Stimulated activated CD8-positive, alpha-beta memory T cell treated with anti-CD3 and anti-CD28 coated beads, Interleukin-15, amount 100 ng/mL, for 48 hours (primary cell): ENCODE measurements around the gene SNF8.
"Not testable (repeated sequence)": the region's sequence is repeated elsewhere in the genome, so short reads cannot be mapped to it uniquely, and the experiment has no call there.

Experiments used
- DNase-seq, 2 donors: peaks; one replicate each; pipeline ENCODE4 v3.0.0-alpha.2; 2020; ENCODE audit warnings: low read depth in 2 of 2

The SNF8 gene

GRCh38 chr17:48944515-48945260, at the start of gene SNF8:
TSS of gene SNF8 (minus strand) at chr17:48944842. CDS start at chr17:48944734, 108 bp downstream.
- peak; percentile 89 to 90 for DNase-seq

GRCh38 chr17:48993951-48994350, 49.3 kb upstream of the SNF8 start:
- DNase-seq, result no peak

DNA sequence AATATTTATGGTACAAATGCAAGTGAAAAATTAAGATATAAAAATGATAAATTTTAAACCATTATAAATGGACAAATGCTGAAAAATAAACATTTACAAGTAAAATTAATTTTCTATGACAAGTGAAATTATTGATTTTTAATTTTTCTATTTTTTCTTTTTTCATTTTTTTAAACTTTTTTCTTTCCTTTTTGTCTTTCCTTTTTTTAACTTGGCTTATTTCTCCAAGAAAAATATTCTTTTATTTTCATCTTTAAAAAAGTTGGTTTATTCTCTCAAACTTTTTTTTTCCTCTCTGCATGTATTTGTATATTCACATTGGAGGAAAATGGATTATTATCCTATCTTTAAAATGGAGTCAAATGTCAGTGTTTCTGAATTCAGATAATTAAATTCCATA, 48.7 kb upstream of the SNF8 start:
- no peak for DNase-seq

GRCh38 chr17:48992444-48992843, 47.8 kb upstream of the SNF8 start:
- no peak for DNase-seq

DNA sequence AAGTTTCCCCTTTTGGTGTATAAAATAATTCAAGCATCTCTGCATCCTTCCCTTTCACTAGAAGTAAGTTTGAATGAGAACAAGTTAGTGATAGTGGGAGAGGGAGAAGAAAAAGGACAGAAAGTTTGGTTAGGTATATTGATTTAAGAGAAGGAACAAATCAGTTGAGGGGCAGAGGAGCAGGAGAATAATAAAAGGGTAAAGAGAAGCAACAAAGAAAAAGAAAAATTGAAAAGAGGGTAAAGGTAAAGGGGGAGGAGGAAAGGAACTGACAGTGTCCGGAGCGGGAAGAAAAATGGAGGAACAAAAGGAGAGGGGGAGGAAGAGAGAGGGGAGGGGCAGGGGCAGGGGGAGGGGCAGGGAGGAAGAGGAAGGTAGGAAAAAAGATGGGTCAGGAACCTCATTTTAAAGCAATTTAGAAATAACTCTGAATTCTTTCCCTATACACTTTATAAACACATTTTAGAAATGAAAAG, 46.3 kb upstream of the SNF8 start:
- DNase-seq, result no peak

DNA sequence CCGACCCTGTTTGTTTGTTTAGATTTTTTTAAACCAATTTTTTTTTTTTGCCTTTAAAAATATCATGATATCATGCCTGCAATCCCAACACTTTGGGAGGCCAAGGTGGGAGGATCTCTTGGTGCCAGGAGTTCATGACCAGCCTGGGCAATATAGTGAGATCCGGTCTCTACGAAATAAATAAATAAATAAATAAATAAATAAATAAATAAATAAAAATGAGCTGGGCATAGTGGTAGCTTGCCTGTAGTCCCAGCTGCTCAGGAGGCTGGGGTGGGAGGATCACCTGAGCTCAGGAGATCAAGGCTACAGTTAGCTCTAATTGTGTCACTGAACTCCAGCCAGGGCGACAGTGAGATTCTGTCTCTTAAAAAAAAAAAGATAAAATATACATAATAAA, 44.5 kb upstream of the SNF8 start:
- DNase-seq, result no peak

GRCh38 chr17:48985436-48986245, 41.0 kb upstream of the SNF8 start:
- DNase-seq, result no peak

- DNase-seq, result no peak
Measured at GRCh38 chr17:48981927-48982539, 37.4 kb upstream of the SNF8 start.

DNA sequence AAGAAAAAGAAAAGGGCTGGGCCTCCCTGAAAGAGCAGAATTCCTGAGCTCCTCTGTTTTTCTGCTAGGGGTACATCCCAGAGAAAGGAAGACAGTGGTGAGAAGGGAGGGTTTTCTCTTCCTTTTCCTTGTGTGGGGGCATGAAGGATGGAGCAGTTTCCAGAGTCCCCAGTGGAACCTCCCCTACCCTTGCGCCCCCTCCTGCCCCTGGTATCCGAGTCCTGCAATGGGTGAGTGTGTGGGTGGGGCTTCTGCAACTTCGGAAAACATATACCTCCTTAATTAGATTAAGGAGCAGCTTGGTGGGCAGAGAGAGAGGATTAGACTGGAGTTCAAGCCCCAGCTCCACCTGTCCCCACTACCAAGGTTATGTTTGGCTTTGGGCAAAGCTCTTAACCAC, 29.2 kb upstream of the SNF8 start:
- no peak for DNase-seq

GRCh38 chr17:48972749-48973097, 28.1 kb upstream of the SNF8 start:
- DNase-seq, result no peak

DNA sequence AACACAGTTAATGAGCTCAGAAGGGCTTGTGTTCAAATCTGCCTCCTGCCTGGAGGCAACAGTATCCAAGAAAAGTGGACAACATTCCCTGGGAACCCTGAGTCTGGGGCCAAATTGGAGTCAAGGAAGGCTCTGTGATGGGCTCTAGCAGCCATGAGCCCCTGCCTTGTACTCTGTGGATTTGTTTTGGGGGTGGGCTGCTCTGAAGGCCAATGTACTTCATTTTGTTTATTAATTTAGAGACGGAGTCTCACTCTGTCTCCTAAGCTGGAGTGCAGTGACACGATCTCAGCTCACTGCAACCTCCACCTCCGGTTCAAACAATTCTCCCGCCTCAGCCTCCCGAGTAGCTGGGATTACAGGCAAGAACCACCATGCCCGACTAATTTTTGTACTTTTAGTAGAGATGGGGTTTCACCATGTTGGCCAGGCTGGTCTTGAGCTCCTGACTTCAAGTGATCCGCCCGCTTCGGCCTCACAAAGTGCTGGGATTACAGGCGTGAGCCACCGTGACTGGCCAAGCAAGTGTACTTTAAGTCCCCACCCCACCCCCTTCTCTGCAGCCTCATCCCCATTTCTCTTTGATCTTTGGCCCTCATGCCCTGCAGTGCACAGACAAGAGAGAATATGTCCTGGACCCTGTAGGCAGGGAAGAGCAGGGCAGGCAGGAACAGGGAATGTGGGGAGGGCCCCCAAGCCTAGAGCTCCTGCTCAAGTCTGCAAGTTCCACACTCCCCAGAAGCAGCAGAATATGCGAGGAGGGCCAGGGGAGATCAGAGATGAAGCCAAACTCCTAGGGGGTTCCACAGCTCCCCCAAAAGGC, 26.4 kb upstream of the SNF8 start:
- no peak for DNase-seq

DNA sequence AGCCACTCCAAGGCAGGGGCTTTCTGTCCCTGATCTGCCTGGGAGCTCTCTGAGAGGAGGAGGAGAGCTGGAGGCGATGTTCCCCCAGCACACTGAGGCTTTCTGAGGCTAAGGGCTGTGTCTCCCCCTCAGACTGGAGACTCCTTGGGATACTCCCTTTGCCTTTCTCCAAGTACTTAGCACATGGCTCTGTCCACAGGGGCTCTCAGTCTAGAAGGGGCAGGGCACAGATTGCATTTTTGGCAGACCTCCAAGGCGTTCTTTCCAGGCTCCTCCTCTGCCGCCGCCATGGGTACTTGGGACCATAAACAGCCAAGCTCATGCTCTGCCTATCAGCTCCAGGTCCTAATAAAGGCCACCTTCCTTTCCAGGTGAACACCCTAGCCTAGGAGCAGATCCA, 25.6 kb upstream of the SNF8 start:
- no peak for DNase-seq

GRCh38 chr17:48961516-48962233, 17.0 kb upstream of the SNF8 start:
- DNase-seq, result no peak

- no peak for DNase-seq
Measured at GRCh38 chr17:48960834-48961515, 16.3 kb upstream of the SNF8 start.

DNA sequence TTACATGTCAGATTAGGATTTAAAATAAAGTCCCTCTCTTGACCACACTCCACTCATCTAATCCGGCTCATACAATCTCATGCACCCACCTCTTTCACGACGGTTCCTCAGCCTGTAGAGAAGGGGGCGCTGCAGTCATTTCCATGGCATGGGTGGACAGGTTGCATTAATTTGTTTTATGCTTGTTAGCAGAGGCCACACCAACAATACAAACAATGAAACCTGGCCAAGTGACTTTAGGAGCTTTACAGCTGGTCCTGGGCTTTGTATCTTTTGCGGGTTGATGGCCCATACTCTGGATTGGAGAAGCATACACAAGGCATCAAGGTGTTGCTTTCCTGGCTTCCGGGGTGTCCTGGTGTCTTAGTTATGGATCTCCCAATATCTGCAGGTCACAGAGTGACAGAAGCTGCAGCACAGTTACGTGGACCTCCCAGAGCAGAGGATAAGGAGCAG, 9.7 kb upstream of the SNF8 start:
- DNase-seq, result no peak

- DNase-seq, result no peak
Measured at GRCh38 chr17:48952904-48953303, 8.3 kb upstream of the SNF8 start.

DNA sequence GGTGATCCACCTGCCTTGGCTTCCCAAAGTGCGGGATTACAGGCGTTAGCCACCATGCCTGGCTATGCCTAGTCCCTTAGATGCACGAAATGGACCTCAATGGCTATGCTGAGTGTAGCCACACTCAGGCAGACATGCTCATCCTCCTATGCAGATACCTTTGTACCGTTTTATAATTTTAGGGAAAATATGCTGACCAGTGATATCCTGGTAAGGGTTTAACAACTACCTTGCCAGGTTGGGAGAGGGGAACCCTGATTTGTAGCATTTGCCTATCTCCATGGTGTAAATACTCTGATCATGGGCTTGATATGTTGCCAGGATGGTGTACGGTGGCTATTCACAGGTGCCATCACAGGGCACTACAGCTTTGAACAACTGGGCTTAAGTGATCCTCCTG, 6.9 kb upstream of the SNF8 start:
- no peak for DNase-seq

- not testable (repeated sequence) for DNase-seq
Measured at GRCh38 chr17:48945261-48945651, 614 bp upstream of the SNF8 start.

GRCh38 chr17:48933035-48933434, 11.6 kb downstream of the SNF8 start:
- no peak for DNase-seq

DNA sequence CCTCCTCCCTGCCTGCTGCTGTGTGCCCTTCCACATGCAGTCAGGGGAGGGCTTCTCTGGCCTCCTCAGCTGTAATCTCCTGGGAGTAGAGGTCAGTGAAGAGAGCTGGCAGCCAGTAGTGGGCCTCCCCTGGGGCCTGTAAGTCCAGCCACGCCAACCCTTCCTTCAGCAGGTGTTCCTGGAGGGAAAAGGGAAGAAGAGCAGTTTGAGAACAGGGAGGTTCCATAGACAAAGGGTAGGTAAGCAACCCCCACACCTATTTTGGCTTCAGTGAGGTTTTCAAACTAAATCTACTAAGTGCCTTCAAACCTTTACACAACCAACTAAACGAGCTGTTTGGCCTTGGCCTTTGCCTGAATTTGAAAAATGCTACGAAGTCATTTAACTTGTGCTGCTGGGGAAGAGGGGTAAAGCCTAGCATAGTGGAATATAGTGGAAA, 14.2 kb downstream of the SNF8 start:
- no peak for DNase-seq

GRCh38 chr17:48929812-48930165, 14.9 kb downstream of the SNF8 start:
- no peak for DNase-seq
